A673 (cell line): ENCODE data around the gene CDYL2.

ENCODE experiments used
- CTCF ChIP-seq: fragments of 300-800, 200-600 bp; sonication (generic); conservative IDR thresholded peaks from 2 replicates; pipeline ENCODE4 v1.5.1; 2017; ENCODE audit warnings: low read depth, mild to moderate bottlenecking, antibody characterized with exemption, low read length, moderate library complexity, mixed read lengths
- EZH2 ChIP-seq: fragments of 200-600 bp; sonication (generic); IDR thresholded peaks from 2 replicates; pipeline ENCODE4 v1.6.1; 2017; ENCODE audit warnings: borderline replicate concordance, low read depth, mild to moderate bottlenecking, mixed read lengths, antibody characterized with exemption, low read length; ENCODE audit not compliant: poor library complexity, severe bottlenecking

DNA sequence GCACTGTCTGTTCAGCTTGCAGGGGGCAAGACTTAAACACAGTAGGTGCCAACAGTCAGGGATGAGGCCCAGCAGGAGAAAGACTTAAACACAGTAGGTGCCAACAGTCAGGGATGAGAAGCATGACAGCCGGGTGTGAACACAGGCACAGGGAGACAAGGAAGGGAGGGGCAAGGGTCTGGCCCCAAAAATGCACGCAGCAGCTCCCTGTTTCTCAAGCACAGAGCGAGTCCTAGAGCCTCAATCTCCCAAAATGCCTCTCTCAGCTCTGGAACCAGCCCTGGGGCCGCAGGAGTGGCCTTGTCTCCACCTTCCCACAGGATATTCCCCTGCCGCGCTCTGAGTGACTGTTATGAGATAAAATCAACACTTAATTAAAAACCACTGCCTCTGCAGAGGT, 197.2 kb downstream of the CDYL2 start:
- TF ChIP-seq CTCF (no peak), EZH2 (no peak)
